NCI-H510A (cell line): ENCODE measurements around the gene ARID1B.

Experiments
- DNase-seq: peaks from one replicate; lab custom pipeline; 2025; lab: John Stamatoyannopoulos, UW

ARID1B gene

DNA sequence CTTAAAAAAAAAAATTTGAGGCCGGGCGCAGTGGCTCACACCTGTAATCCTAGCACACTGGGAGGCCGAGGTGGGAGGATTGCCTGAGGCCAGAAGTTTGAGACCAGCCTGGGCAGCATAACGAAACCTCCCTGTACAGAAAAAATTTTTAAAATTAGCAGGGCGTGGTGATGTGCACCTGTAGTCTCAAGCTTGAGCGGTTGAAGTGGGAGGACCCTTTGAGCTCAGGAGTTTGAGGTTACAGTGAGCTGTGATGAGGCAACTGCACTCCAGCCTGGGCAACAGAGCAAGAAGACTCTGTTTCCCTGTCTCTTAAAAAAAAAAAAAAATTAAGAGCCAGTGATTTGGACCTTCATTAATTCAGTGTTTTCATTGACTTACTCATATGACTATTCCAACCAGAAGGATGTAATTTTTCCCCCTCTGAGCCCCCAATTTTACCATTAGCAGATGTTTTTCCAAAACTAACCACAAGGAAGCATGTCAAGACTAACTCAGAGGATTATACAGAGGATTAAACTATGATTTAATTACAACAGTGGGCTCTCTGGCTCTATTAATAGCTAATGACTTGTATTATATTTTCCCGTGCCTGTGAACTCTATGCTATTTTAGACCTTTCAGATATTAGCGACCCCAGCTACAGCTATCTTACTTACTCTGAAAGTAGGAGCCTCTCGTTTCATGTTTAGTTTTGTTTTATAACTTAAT is 75.1 kb downstream of the ARID1B start:
- DNase-seq: no peak

DNA sequence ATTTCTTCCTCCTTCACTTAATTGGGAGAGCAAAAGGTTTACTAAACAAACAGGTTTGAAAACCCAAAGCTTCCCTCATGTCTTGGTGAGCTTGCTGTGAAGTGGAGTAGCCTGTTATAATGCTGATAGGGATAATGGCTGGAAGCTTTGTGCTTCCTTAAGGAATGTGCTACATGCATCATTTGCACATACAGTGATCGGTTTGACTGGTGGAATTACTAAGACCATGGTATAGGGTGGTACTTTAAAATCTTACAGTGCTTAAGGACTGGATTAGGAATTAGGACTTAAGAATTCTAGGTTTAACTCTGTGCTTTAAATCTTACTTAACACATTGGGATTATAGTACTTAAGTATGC is 75.7 kb downstream of the ARID1B start:
- no peak for DNase-seq

- DNase-seq: no peak
These were observed 76.6 kb downstream of the ARID1B start for GRCh38 chr6:156853733-156854132.

- DNase-seq: no peak
These were observed 77.4 kb downstream of the ARID1B start for GRCh38 chr6:156854466-156855161.

GRCh38 chr6:156857573-156857972 is 80.4 kb downstream of the ARID1B start:
- DNase-seq: no peak

GRCh38 chr6:156859686-156860085 is 82.5 kb downstream of the ARID1B start:
- DNase-seq: no peak

DNA sequence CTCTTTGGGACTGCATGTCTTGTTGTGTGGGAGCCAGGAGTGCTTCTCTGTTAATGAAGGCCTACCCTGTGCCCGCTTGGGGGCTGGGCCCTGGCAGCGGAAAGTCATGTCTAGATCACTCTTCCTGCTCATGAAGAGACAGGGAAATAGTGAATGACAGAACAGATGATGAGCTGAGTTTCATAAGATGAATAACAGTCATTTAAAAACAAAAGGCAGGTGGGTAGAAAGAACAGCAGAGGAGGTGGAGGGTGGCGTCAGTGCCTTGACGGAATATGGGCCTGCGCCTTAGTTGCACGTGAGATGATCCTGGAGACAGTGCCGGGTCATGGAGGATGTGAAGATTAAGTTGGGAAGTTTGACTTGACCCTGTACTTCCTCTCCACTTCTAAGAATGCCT is 85.5 kb downstream of the ARID1B start:
- DNase-seq: no peak

- no peak for DNase-seq
These were observed 86.3 kb downstream of the ARID1B start for GRCh38 chr6:156863504-156863903.

- no peak for DNase-seq
These were observed 87.4 kb downstream of the ARID1B start for GRCh38 chr6:156864557-156864956.

DNA sequence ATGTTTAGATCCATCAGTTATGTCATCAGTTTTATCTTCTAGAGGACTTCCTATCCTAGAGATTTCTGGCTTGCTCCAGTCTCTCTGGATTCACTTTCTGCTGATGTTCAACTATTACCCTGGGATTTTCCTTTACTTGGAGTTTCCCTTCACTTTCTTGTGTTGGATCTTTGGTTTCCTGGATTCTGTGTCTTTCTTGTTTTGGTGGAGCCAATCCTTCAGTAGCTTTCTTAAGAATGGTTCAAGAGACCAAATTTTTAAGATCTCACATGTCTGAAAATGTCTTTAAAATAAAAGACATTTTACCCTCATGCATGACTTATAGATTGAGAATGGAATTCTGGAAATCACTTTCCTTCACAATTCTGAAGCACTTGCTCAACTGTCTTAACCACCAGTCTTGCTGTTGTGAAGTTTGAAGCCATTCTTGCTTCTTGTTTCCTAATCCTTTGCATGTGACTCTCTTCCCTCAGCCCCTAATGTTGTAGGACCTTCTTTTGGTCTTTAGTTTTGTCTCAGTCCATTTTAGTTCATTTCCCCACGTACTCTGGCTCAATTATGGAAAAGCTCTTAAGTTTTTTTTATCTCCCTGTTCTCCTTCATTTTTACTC is 87.9 kb downstream of the ARID1B start:
- DNase-seq: no peak

- DNase-seq: no peak
These were observed 89.2 kb downstream of the ARID1B start for GRCh38 chr6:156866220-156867015.

DNA sequence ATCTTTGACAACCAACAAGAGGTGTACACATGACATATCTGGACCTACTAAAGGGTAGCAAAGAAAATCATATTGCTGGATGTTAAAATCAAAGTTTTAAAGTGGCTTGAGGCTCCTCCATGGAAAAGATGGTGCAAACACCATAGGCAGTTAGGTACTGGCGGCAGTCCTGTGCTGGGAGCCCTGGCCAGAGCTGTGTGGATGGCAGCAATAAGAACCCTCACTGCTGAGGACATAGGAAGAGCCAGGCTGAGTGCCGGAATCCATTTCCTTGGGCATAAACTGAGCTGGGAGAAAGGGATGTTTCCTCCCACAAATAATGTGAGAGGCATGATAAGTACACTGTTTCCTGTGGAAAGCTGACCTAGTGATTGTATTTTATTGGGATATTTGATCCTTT is 89.9 kb downstream of the ARID1B start:
- DNase-seq: no peak

GRCh38 chr6:156868385-156868784 is 91.2 kb downstream of the ARID1B start:
- no peak for DNase-seq

DNA sequence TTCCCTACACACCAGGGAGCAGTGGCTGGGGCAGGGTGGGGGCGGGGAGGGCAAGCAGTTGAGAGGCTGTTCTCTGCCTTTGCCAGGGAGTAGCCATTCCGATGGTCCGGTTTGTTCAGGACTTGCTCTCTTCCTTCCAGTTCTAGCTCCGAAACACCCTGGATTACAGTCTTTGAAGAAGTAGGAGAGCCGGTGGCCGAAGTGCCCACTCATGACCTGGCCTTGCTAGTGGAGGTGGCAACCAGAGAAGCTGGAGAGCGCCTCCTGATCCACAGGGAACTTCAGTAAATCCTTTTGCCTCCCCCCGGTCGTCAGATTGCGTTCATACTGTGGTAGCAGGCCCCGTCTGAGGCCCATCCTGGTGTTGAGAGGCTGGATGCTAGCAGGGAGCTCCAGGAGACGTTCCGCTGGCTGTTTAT is 92.8 kb downstream of the ARID1B start:
- no peak for DNase-seq

DNA sequence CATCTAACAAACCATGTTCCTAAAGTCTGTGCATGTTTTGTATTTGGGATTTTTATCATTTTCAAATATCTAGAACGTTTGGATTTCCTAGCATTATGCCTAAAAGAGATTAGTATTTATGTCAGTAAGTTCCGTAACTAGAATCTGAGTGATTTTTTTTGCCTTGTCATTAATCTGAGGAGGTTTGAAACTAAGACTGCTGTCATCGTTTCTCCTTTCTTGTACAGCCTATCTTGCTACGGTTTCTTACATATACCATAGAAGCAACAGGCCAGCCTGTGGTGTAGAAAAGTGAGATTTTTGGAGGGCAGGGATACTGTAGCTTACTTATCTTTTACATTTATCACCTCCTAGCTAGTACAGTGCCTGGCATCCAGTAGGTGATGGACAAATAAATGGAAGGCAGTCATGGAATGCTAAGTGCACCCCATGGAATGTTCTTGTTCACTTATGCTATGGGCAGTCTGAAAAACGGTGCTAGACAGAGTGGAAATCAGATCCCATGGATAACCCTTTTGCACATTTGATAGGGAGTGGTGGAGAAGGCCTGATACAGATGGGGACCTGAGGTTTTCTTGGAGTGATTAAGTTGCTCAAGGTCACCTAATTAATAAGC is 93.9 kb downstream of the ARID1B start:
- DNase-seq: no peak

GRCh38 chr6:156872903-156873302 is 95.7 kb downstream of the ARID1B start:
- DNase-seq: no peak

- no peak for DNase-seq
These were observed 96.6 kb downstream of the ARID1B start for GRCh38 chr6:156873654-156874380.

DNA sequence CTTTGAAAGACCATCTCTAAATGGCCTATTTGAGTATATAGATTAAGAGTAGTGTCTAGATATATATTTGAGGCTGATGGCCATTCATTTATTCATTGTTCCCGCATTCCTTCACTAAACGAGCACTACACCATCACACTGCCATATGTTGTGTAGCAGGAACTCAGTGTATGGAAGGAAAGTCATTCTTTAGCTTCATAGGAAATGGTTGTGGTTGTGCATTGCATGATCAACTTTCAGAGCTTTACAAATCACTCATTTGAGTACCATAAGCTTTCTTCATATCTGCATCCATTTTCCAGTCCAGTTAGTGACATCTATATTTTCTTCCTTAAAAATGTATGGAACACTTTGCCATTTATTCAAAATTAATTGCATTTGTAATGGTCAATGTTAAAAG is 97.9 kb downstream of the ARID1B start:
- DNase-seq: no peak

- no peak for DNase-seq
These were observed 99.1 kb downstream of the ARID1B start for GRCh38 chr6:156876302-156876701.

GRCh38 chr6:156877126-156877863 is 100.1 kb downstream of the ARID1B start:
- no peak for DNase-seq

- no peak for DNase-seq
These were observed 101.5 kb downstream of the ARID1B start for GRCh38 chr6:156878681-156879080.
